Peyer's patch (tissue), 4 donors: ENCODE measurements around the gene MAD1L1.

Source experiments
- POLR2A ChIP-seq, 2 donors: fragments of 450-650 bp; IDR thresholded peaks; one replicate each; pipeline ENCODE4 v1.5.1; 2017; ENCODE audit warnings: antibody characterized with exemption in 2 of 2, mild to moderate bottlenecking in 2 of 2, moderate library complexity in 2 of 2
- TF ChIP-seq, protein P1 (sequence below), 6 experiments: fragments of 450-650 bp in 4 of 6; fragments of 200-600 bp in 2 of 6; sonication (generic) in 1 of 6; IDR thresholded peaks; one replicate each; pipeline ENCODE4 v1.5.1; 2017 to 2019; ENCODE audit warnings: antibody characterized with exemption in 6 of 6, mild to moderate bottlenecking in 3 of 6, moderate library complexity in 1 of 6

- TF ChIP-seq POLR2A (IDR thresholded peaks at IDR 0.05): no peak
- TF ChIP-seq, protein P1, sequence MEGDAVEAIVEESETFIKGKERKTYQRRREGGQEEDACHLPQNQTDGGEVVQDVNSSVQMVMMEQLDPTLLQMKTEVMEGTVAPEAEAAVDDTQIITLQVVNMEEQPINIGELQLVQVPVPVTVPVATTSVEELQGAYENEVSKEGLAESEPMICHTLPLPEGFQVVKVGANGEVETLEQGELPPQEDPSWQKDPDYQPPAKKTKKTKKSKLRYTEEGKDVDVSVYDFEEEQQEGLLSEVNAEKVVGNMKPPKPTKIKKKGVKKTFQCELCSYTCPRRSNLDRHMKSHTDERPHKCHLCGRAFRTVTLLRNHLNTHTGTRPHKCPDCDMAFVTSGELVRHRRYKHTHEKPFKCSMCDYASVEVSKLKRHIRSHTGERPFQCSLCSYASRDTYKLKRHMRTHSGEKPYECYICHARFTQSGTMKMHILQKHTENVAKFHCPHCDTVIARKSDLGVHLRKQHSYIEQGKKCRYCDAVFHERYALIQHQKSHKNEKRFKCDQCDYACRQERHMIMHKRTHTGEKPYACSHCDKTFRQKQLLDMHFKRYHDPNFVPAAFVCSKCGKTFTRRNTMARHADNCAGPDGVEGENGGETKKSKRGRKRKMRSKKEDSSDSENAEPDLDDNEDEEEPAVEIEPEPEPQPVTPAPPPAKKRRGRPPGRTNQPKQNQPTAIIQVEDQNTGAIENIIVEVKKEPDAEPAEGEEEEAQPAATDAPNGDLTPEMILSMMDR (IDR thresholded peaks at IDR 0.05): no peak
Observed at GRCh38 chr7:1926908-1927306, 305.8 kb downstream of the MAD1L1 start.
